ENCODE data around the gene COG5.

Gene COG5

GRCh38 chr7:107219563-107220244 is 344.0 kb downstream of the COG5 start:
- H3K27ac ChIP-seq: no peak overlapping the region
- no peak for DNase-seq (ENCODE audit: low spot score)
- ChIA-PET CTCF (no interaction called here), POLR2A (ENCODE audit: low non-redundant PET) (no interaction called here)
- TF ChIP-seq CTCF (conservative IDR thresholded peaks at IDR 0.05; ENCODE audit: low read depth): no peak

- no peak overlapping the region for H3K27ac ChIP-seq
- ChIA-PET POLR2A (ENCODE audit: low non-redundant PET) (interaction anchor here (0.5 kb wide), 1 partner anchor 349 kb away, joined by 8 read pairs; no protein-coding TSS in a partner anchor), CTCF (interaction anchor here (0.6 to 0.8 kb wide), 2 partner anchors 11 to 1396 kb away, joined by 3 read pairs; no protein-coding TSS in a partner anchor)
- no peak for DNase-seq (ENCODE audit: low spot score)
- no peak for TF ChIP-seq CTCF (conservative IDR thresholded peaks at IDR 0.05; ENCODE audit: low read depth)
Observed at GRCh38 chr7:107213945-107214344, 349.8 kb downstream of the COG5 start.

GRCh38 chr7:107213193-107213788 is 350.4 kb downstream of the COG5 start:
- ChIA-PET CTCF (interaction anchor here (0.6 to 0.8 kb wide), 2 partner anchors 12 to 1395 kb away, joined by 3 read pairs; no protein-coding TSS in a partner anchor), POLR2A (ENCODE audit: low non-redundant PET) (no interaction called here)
- TF ChIP-seq CTCF (conservative IDR thresholded peaks at IDR 0.05; ENCODE audit: low read depth): no peak
- no peak for DNase-seq (ENCODE audit: low spot score)
- H3K27ac ChIP-seq: no peak overlapping the region

- ChIA-PET CTCF (no interaction called here), POLR2A (ENCODE audit: low non-redundant PET) (no interaction called here)
- no peak overlapping the region for H3K27ac ChIP-seq
- TF ChIP-seq CTCF (conservative IDR thresholded peaks at IDR 0.05; ENCODE audit: low read depth): no peak
- DNase-seq (ENCODE audit: low spot score): no peak
Observed at GRCh38 chr7:107212725-107213124, 351.0 kb downstream of the COG5 start.

- CTCF ChIA-PET: no interaction called here
Observed at GRCh38 chr7:107210400-107210799, 353.3 kb downstream of the COG5 start.

GRCh38 chr7:107209565-107209964 is 354.2 kb downstream of the COG5 start:
- no peak for DNase-seq (ENCODE audit: low spot score)
- H3K27ac ChIP-seq: no peak overlapping the region
- TF ChIP-seq CTCF (conservative IDR thresholded peaks at IDR 0.05; ENCODE audit: low read depth): no peak
- CTCF ChIA-PET: interaction anchor here (0.6 kb wide), 1 partner anchor 92 kb away, joined by 4 read pairs; no protein-coding TSS in a partner anchor
- POLR2A ChIA-PET (ENCODE audit: low non-redundant PET): no interaction called here

More at GRCh38 chr7:107210400-107210799, 353.3 kb downstream of the COG5 start:
- no peak for TF ChIP-seq CTCF (conservative IDR thresholded peaks at IDR 0.05; ENCODE audit: low read depth)
- no peak for DNase-seq (ENCODE audit: low spot score)
- no peak overlapping the region for H3K27ac ChIP-seq
- POLR2A ChIA-PET (ENCODE audit: low non-redundant PET): no interaction called here
